Loucy (cell line): ENCODE measurements around the gene IRF2BPL.

Source experiments
- H2AFZ ChIP-seq: fragments of 200-600 bp; sonication (generic); 2 replicates; pipeline ENCODE4 v1.6.0; 2016; ENCODE audit warnings: antibody characterized with exemption, mild to moderate bottlenecking, low read length, moderate library complexity
- H3F3A ChIP-seq: fragments of 200-600 bp; 2 replicates; pipeline ENCODE4 v1.6.0; 2016; ENCODE audit warnings: antibody characterized with exemption, low read depth, mild to moderate bottlenecking
- H3K27me3 ChIP-seq: fragments of 200-600 bp; sonication (generic); 2 replicates; pipeline ENCODE4 v1.6.1; 2014; ENCODE audit warnings: low read length, mild to moderate bottlenecking; ENCODE audit not compliant: insufficient read depth, poor library complexity, severe bottlenecking
- H3K36me3 ChIP-seq: fragments of 200-600 bp; sonication (generic); 2 replicates; pipeline ENCODE4 v1.6.1; 2016; ENCODE audit warnings: low read length; ENCODE audit not compliant: insufficient read depth
- H3K4me1 ChIP-seq: fragments of 200-600 bp; sonication (generic); 2 replicates; pipeline ENCODE4 v1.5.1; 2014; ENCODE audit warnings: low read length, mild to moderate bottlenecking; ENCODE audit not compliant: insufficient read depth, poor library complexity, severe bottlenecking
- H3K4me2 ChIP-seq: fragments of 200-600 bp; sonication (generic); 2 replicates; pipeline ENCODE4 v1.6.0; 2014; ENCODE audit warnings: antibody characterized with exemption, low read length, low read depth, mild to moderate bottlenecking; ENCODE audit not compliant: poor library complexity, severe bottlenecking
- H3K4me3 ChIP-seq: fragments of 200-600 bp; sonication (generic); 2 replicates; pipeline ENCODE4 v1.5.1; 2014; ENCODE audit warnings: low read length, mild to moderate bottlenecking, mixed read lengths; ENCODE audit not compliant: poor library complexity, severe bottlenecking
- H3K79me2 ChIP-seq: fragments of 200-600 bp; sonication (generic); 2 replicates; pipeline ENCODE4 v1.6.1; 2014; ENCODE audit warnings: low read length; ENCODE audit not compliant: insufficient read depth
- H3K9ac ChIP-seq: fragments of 200-600 bp; sonication (generic); 2 replicates; pipeline ENCODE4 v1.6.0; 2014; ENCODE audit warnings: mild to moderate bottlenecking, low read depth, low read length, moderate library complexity; ENCODE audit not compliant: poor library complexity, severe bottlenecking
- H3K9me2 ChIP-seq: fragments of 200-600 bp; sonication (generic); replicated peaks from 2 replicates; pipeline ENCODE4 v1.6.1; 2016; ENCODE audit warnings: low read depth, low read length, mixed read lengths
- H3K9me3 ChIP-seq: fragments of 200-600 bp; sonication (generic); 2 replicates; pipeline ENCODE4 v1.6.1; 2014; ENCODE audit warnings: mild to moderate bottlenecking, antibody characterized with exemption, low read length, low read depth; ENCODE audit not compliant: insufficient read depth
- H4K20me1 ChIP-seq: fragments of 200-600 bp; sonication (generic); 2 replicates; pipeline ENCODE4 v1.6.0; 2014; ENCODE audit warnings: antibody characterized with exemption, low read length, mild to moderate bottlenecking; ENCODE audit not compliant: insufficient read depth, poor library complexity, severe bottlenecking
- CTCF ChIP-seq: fragments of 200-600 bp; sonication (generic); conservative IDR thresholded peaks from 2 replicates; pipeline ENCODE4 v1.5.1; 2014; ENCODE audit warnings: mild to moderate bottlenecking, antibody characterized with exemption, low read length
- EZH2phosphoT487 ChIP-seq: fragments of 200-600 bp; IDR thresholded peaks from 2 replicates; pipeline ENCODE4 v1.6.1; 2018; ENCODE audit warnings: antibody characterized with exemption, mild to moderate bottlenecking, moderate library complexity, borderline replicate concordance

Gene IRF2BPL

GRCh38 chr14:77014734-77015133, 13.8 kb downstream of the IRF2BPL start:
- no peak for TF ChIP-seq EZH2phosphoT487
- no peak for TF ChIP-seq CTCF
- H3K4me2 ChIP-seq, result no peak overlapping the region
- no peaks in the 10 kb centered on the region for H4K20me1 ChIP-seq

GRCh38 chr14:77014004-77014604, 14.4 kb downstream of the IRF2BPL start:
- TF ChIP-seq EZH2phosphoT487 (no peak), CTCF (no peak)
- no peak overlapping the region for H3K4me2 ChIP-seq
- H3K9me2 ChIP-seq, result no peaks in the 10 kb centered on the region
- no peaks in the 10 kb centered on the region for H3K9me3 ChIP-seq
- no peaks in the 10 kb centered on the region for H4K20me1 ChIP-seq
- H3K9ac ChIP-seq, result no peak overlapping the region
- H2AFZ ChIP-seq, result no peak overlapping the region
- no peaks in the 10 kb centered on the region for H3F3A ChIP-seq
- no peak overlapping the region for H3K4me3 ChIP-seq
- no peaks in the 10 kb centered on the region for H3K36me3 ChIP-seq
- no peaks in the 10 kb centered on the region for H3K79me2 ChIP-seq
- H3K27me3 ChIP-seq, result no peaks in the 10 kb centered on the region
- H3K4me1 ChIP-seq, result peaks cover 13% of the 10 kb centered on the region

More at GRCh38 chr14:77014734-77015133, 13.8 kb downstream of the IRF2BPL start:
- no peak overlapping the region for H2AFZ ChIP-seq
- H3F3A ChIP-seq, result no peaks in the 10 kb centered on the region
- H3K9me3 ChIP-seq, result no peaks in the 10 kb centered on the region
- H3K9me2 ChIP-seq, result no peaks in the 10 kb centered on the region
- H3K4me1 ChIP-seq, result peaks cover 13% of the 10 kb centered on the region
- no peaks in the 10 kb centered on the region for H3K79me2 ChIP-seq
- H3K4me3 ChIP-seq, result no peak overlapping the region
- H3K27me3 ChIP-seq, result no peaks in the 10 kb centered on the region
- H3K36me3 ChIP-seq, result no peaks in the 10 kb centered on the region
- no peak overlapping the region for H3K9ac ChIP-seq

- Histone ChIP-seq H3K4me1 (peaks cover 18% of the 10 kb centered on the region), H3K4me2 (no peak overlapping the region)
These were observed 16.2 kb downstream of the IRF2BPL start for GRCh38 chr14:77012193-77012765.

More at GRCh38 chr14:77012193-77012765, 16.2 kb downstream of the IRF2BPL start:
- Histone ChIP-seq H3K9ac (no peak overlapping the region), H3K79me2 (no peaks in the 10 kb centered on the region), H3K4me3 (no peak overlapping the region), H3K9me2 (no peaks in the 10 kb centered on the region), H3K27me3 (no peaks in the 10 kb centered on the region), H3F3A (no peaks in the 10 kb centered on the region), H3K36me3 (no peaks in the 10 kb centered on the region), H3K9me3 (no peaks in the 10 kb centered on the region), H2AFZ (no peak overlapping the region), H4K20me1 (no peaks in the 10 kb centered on the region)
- no peak for TF ChIP-seq CTCF
- no peak for TF ChIP-seq EZH2phosphoT487
